Glutamatergic neuron (in vitro differentiated cells): ENCODE measurements around the gene LAMTOR4. TPM values are rescaled to one million over a fixed set of nuclear protein-coding genes. Genes with fewer than 3 reads are reported as not detected.
"Not testable (repeated sequence)": the region's sequence is repeated elsewhere in the genome, so short reads cannot be mapped to it uniquely, and the experiment has no call there.

Experiments used
- DNase-seq: peaks from one replicate; pipeline ENCODE4 v3.0.0; 2022
- H3K27ac Mint-ChIP-seq: one replicate; pipeline ENCODE4 v1.8.0; 2020; ENCODE audit warnings: mild to moderate bottlenecking, mixed read lengths, inconsistent platforms; ENCODE audit not compliant: unreplicated experiment
- H3K27me3 Mint-ChIP-seq: one replicate; pipeline ENCODE4 v1.8.0; 2020; ENCODE audit warnings: mild to moderate bottlenecking, moderate library complexity, mixed read lengths, inconsistent platforms; ENCODE audit not compliant: unreplicated experiment
- H3K36me3 Mint-ChIP-seq: one replicate; pipeline ENCODE4 v1.8.0; 2020; ENCODE audit warnings: mild to moderate bottlenecking, mixed read lengths, inconsistent platforms; ENCODE audit not compliant: unreplicated experiment
- H3K4me1 Mint-ChIP-seq: one replicate; pipeline ENCODE4 v1.8.0; 2020; ENCODE audit warnings: mild to moderate bottlenecking, low read depth, mixed read lengths, inconsistent platforms; ENCODE audit not compliant: unreplicated experiment
- H3K4me3 Mint-ChIP-seq: one replicate; pipeline ENCODE4 v1.8.0; 2020; ENCODE audit warnings: mild to moderate bottlenecking, mixed read lengths, inconsistent platforms; ENCODE audit not compliant: unreplicated experiment
- H3K9me3 Mint-ChIP-seq: one replicate; pipeline ENCODE4 v1.8.0; 2020; ENCODE audit warnings: mild to moderate bottlenecking, moderate library complexity, mixed read lengths, inconsistent platforms; ENCODE audit not compliant: unreplicated experiment
- CTCF ChIP-seq: fragments of 200-600 bp; sonication (generic); IDR thresholded peaks from one replicate; pipeline ENCODE4 v1.5.0; 2021; ENCODE audit not compliant: partially characterized antibody, unreplicated experiment
- total RNA-seq: library from RNA; stranded (reverse); fragmentation: NEBNext Ultra II Directional; extraction: Animal tissue kit (Norgen Biotek cat#: 25700); gene quantifications from one replicate; pipeline ENCODE4 v1.2.1, GENCODE V29; 2021; ENCODE audit not compliant: unreplicated experiment

LAMTOR4 gene
- total RNA-seq, 1 donor from 2014 or later = 66.9 TPM

DNA sequence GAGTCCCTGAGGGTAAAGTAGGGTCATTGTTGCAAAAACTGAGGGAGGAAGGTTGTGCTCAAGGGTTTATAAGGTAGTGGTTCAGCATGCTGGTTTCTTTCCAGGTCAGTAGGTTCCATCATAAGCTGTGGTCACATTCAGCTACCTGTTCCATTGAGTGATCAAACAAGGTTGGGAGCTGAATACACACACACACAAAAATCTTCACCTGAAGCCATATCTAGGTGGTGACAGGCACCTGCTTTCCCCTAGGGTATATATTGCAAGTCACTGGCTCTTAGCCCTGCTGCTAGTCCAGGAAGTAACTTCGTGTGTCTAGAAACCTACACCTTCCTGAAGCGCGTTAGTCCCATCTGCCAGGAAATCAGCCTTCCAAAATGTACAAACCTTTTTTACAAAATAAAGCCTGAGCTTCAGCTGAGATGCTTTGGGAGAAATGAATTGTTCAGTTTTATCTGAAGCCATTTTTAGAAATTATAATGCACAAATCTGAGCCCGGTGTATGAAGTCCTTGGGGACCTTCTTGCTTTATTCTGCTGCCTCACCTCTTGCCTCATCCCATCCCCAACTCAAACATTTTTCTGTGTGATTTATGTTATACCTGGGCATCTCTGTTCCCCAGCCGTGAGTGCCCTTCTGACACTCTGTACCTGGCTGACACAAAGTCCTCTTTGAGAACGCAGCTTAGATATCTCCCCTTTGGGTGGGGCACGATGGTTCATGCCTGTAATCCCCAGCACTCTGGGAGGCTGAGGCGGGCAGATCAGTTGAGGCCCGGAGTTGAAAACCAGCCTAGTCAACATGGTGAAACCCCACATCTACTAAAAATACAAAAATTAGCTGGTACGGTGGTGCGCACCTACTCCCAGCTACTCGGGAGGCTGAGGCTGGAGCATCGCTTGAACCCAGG is 10.6 kb upstream of the LAMTOR4 start:
- Mint-ChIP-seq H3K9me3 (no peaks in the 10 kb centered on the region), H3K4me1 (no peaks in the 10 kb centered on the region), H3K4me3 (no peak overlapping the region), H3K36me3 (no peaks in the 10 kb centered on the region), H3K27me3 (peaks cover 3% of the 10 kb centered on the region), H3K27ac (no peak overlapping the region)
- no peak for TF ChIP-seq CTCF
- no peak for DNase-seq

DNA sequence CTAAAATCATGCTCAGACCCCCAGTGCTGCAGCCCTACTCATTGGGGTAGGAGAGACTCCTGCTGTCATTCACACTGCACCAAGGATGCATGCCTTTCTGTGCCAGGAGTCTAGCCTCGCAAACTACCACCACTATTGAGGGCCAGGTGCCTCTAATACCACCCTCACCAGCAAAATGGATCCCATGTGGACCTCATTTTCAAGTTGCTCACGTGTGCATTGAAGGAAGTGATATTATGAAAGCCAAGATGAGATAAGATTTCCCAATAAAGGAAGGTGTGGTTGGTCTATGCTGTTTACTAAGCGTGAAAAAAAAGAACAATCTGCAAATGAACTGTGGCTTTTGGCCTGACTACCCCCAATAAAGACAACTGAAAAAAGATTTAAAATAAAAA is 7.2 kb upstream of the LAMTOR4 start:
- no peak for TF ChIP-seq CTCF
- Mint-ChIP-seq H3K4me1 (no peaks in the 10 kb centered on the region), H3K27ac (no peak overlapping the region), H3K4me3 (no peak overlapping the region), H3K27me3 (peaks cover 2% of the 10 kb centered on the region), H3K9me3 (no peaks in the 10 kb centered on the region), H3K36me3 (no peaks in the 10 kb centered on the region)
- DNase-seq = no peak

DNA sequence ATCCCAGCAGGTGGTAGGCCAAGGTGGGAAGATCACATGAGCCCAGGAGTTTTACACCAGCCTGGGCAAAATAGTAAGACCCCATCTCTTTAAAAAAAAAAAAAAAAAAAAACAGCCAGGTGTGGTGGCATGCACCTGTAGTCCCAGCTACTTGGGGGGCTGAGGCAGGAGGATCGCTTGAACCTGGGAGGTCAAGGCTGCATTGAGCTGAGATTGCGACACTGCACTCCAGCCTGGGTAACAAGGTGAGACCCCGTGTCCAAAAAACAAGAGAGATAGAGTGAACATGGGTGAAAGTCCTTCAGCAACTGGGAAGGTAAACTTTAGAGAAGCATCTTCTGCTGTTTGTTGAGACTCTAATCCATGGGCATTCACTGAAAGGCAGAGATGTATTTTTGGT is 6.3 kb upstream of the LAMTOR4 start:
- no peaks in the 10 kb centered on the region for H3K4me1 Mint-ChIP-seq
- no peak for TF ChIP-seq CTCF
- peaks cover 2% of the 10 kb centered on the region for H3K27me3 Mint-ChIP-seq
- no peak overlapping the region for H3K27ac Mint-ChIP-seq
- H3K4me3 Mint-ChIP-seq = no peak overlapping the region
- no peaks in the 10 kb centered on the region for H3K36me3 Mint-ChIP-seq
- no peaks in the 10 kb centered on the region for H3K9me3 Mint-ChIP-seq
- DNase-seq = no peak

DNA sequence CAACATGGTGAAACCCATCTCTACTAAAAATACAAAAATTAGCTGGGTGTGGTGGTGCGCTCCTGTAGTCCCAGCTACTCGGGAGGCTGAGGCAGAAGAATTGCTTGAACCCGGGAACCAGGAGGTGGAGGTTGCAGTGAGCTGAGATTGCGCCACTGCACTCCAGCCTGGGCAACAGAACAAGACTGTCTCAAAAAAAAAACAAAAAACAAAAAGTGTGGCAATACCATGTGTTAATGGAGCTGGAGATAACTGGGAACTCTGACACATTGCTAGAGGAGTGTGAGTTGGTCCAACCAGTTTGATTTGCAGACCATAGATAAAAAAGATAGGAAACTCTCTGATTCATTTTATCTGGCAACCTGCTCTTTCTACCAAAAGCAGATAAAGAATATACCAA is 2.4 kb upstream of the LAMTOR4 start:
- not testable (repeated sequence) for H3K4me3 Mint-ChIP-seq, H3K36me3 Mint-ChIP-seq, DNase-seq, H3K27ac Mint-ChIP-seq, H3K9me3 Mint-ChIP-seq, H3K27me3 Mint-ChIP-seq, H3K4me1 Mint-ChIP-seq

DNA sequence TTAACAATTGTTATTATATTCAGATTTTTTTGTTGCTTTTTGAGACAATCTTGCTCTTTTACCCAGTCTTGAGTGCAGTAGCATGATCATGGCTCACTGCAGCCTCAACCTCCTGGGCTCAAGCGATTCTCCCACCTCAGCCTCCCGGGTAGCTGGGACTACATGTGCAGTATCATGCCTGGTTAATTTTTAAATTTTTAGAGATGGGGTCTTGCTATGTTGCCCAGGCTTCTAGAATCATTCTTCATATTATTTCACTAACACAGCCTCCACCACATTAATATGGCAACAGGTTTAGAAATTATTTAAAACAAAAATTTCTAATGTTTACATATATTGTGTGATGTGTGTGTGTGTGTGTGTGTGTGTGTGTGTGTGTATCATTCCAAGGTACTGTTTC is 1.4 kb upstream of the LAMTOR4 start:
- Mint-ChIP-seq H3K4me1 (no peaks in the 10 kb centered on the region), H3K36me3 (peaks cover 5% of the 10 kb centered on the region), H3K4me3 (no peak overlapping the region), H3K27ac (no peak overlapping the region), H3K9me3 (peaks cover 4% of the 10 kb centered on the region), H3K27me3 (peaks cover 4% of the 10 kb centered on the region)
- no peak for DNase-seq
- TF ChIP-seq CTCF = no peak
